GM18499 (cell line): ENCODE measurements around the gene SLC22A17.
"Not testable (repeated sequence)": the region's sequence is repeated elsewhere in the genome, so short reads cannot be mapped to it uniquely, and the experiment has no call there.

Experiments
- ATAC-seq: cut with Tn5 transposase; IDR thresholded peaks from one replicate; pipeline ENCODE4 v1.9.1; 2021; ENCODE audit warnings: moderate number of reproducible peaks; ENCODE audit not compliant: insufficient read depth, unreplicated experiment

Gene SLC22A17

DNA sequence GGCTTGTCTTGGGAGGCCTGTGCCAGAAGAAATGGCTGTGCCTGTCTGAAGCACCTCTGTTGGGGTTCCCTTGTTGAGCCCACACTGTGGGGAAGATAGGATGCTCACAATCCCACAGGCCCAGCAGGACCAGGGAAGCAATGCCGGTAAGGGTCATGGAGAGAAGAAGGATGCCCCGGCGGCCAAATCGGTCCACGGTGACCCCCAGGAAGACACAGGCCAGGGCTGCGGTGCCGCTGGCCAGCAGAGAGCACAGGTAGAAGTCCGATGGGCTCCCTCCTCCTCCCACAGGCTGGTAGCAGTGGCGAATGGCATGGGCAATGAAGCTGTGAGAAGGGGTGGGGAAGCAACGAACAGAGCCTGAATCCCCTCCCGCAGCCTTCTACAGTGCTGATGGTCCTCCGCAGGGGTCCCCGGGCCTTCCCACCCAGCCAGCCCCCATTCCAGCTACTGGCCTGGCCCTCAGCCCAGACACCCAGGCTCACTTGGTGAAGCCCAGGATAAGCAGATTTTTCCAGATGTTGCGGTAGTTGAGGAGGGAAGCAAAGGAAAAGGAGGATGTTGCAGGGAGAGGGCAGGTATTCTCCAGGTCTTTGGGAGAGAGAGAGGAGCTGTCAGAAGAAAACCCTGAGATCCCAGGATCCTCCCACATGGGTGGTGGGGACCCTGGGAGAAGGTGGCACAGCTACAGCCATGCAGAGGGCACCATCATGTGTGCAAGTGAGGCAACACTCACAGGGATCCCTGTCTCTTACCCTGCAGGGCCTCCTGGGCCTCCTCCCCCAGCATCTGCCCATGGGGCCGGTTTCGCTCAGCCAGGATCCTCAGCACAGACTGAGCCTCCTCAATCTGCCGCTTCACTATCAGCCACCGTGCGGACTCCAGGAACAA is 5.0 kb downstream of the SLC22A17 start:
- ATAC-seq = no peak

DNA sequence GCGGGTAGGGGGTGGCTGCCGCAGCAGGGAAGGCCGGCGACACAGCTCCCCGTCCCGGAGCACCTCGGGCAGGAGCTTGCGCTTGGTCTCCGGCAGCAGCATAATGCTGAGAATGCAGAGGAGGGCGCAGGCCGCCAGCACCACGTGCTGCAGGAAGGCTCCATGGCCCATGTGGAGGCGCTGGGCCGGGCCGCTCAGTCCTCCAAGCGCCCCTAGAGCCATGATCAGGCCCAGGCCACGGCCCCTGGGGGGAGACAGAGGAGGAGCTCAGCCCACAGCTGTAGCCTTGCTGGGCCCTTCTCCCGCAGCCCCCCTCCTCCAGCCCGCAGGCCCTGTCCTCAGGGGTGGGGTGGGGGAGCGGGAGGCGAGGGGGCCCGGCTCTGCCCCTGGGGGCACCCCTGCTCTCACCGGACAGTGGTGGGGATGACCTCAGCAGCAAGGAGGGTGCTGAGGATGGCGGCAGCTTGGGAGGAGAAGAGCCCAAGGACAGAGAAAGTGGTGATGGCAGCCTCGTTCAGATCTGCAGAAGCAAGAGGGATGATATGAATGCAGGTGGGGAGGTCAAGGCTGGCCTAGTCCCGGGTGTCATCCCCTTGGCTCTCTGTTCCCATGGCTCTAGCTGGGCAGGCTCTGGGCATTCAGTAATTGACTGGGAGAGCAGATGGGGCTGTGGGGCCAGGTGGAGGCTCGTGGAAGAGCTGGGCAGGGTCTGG is 5.8 kb downstream of the SLC22A17 start:
- ATAC-seq = no peak

DNA sequence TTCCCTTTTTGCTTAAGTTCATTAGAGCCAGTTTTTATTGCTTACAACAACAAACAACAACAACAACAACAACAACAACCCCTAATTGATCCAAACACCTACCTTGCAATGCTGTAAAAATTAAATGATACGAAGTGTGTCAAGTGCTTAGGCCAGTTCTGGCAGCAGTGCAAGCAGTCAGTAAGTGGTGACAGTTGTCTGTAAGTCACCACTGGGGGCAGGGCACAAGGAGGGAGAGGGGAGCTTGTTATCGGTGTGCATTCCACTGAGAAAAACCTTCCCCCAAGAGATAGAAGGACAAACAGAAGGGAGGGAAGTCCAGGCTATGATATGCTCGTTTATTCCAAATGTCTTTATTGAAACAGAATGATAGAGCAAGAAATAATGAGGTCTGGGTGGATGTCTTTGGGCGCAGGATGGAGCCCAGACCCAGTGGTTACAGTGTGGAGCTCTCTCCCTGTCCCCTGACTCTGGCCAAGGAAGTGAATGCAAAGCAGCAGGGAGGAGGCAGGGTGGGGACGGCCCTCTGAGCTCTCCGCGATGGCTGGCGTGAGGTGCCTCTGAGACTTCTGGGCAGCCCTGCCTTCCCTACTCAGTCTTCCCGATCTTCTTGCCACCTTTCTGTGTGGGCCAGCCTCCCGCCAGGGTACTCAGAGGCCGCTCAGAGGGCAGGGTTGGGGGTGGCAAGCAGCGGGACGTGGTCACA is 6.5 kb downstream of the SLC22A17 start:
- no peak for ATAC-seq

DNA sequence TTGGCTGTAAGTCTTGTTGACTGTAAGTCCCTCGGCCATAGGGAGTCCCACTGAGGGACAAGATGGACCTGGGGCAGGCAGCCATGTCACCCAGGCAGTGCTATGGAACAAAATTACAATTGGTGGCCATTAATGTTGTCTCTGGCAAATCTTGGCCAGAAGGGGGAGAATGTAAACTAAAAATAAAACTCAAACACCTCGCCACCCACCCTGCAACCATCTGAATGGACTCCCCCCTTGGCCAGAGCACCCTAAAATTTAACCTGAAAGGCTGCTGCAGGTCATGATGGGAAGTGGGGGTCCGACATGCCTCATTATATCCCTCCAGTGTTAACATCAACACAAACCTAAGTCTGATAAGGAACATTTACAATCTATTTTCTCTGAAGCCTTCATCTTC is 8.2 kb downstream of the SLC22A17 start:
- ATAC-seq = no peak

DNA sequence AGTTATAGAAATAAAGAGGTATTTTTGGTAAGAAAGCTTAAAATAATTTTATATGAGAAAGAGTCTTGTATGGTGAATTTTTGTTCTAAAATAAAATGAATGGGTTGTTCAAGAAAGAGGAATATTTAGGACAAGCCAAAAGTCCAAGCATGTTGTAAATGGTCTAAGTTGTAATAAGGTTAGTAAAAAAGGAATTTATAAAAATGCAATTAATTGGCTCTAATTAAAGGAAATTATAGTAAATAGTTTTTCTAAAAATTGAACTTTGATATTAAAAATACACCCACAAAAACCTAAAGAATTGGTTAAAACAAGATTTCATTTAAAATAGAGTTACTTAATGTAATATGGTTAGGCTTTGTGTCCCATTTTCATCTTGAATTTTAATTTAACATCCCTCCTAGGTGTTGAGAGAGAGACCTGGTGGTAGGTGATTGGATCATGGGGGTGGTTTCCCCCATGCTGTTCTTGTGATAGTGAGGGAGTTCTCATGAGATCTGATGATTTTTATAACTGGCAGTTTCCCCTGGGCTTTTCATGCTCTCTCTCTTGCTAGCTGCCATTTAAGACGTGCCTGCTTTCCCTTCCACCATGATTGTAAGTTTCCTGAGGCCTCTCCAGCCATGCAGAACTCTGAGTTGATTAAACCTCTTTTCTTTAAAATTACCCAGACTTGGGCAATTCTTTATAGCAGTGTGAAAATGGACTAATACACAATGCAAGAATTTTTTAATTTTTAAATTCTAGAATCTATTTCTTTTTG is 13.0 kb downstream of the SLC22A17 start:
- ATAC-seq = no peak

DNA sequence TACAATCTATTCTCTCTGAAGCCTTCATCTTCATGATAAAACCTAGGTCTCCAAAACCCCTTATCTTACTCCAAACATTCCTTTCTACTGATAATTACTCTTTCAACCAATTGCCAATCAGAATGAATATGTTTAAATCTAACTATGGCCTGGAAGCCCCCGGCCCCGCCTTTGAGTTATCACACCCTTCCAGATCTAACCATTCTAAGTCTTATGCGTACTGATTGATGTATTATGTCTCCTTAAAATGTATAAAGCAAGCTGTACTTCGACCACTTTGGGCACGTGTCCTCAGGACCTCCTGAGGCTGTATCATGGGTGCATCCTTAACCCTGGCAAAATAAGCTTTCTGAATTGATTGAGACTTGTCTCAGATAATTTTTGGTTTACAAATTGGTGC is 17.1 kb downstream of the SLC22A17 start:
- no peak for ATAC-seq

DNA sequence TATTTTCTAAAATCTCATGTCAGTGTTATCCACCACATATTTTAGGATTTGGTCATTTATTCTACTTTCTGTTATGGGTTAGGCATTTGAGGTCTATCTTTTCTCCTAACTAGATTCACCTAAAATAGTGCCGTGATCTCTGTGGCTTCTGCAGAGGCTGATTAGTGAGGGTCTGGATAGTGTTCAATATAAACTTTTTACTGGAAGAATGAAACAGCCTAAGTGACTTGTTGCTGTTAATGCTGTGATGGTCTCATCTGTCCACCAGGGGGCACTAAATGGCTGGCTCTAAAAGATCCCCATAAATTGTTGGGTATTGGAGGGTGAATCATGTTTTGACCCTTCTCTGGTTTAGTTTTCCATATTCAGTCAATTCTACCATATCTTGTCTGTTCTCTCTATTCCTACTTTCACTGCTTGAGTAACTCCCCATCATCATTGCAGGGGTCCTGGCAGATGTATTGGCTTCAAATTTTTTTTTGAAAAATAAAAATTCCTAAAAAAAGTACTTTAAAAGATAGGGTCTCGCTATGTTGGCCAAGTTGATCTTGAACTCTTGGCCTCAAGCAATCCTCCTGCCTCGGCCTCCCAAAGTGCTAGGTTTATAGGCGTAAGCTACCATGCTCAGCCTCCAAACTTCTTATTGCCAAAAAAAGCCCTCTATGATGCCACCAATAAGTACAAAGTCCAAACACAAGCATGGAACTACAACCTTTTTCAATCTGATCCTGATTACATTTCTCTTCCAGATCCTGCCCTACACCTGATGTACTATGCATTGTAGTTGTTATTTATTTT is 24.5 kb downstream of the SLC22A17 start:
- no peak for ATAC-seq

DNA sequence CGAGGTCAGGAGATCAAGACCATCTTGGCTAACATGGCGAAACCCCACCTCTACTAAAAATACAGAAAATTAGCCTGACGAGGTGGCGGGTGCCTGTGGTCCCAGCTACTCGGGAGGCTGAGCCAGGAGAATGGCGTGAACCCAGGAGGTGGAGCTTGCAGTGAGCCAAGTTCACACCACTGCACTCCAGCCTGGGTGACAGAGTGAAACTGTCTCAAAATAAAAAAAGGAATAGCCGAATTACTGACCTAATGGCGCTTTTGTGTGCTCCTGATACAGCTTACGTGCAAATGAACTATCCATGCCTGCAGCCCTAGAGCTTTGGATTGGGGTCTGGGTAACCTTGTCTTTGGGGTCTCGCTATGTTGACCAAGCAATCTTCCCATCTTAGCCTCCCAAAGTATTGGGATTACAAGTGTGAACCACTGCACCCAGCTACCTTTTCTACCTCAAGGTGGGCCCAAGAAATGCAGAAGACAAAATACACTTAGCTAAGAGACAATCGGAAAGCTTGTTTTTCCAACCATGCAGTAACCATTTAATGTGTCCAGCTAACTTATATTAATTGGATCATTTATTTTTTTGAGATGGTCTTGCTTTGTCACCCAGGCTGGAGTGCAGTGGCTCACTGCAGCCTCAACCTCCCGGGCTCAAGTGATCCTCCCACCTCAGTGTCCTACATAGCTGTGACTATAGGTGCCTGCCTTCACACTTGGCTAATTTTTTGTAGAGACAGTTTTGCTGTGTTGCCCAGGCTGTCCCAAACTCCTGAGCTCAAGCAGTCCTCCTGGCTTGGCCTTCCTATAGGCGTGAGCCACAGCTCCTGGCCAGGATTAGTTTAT is 26.0 kb downstream of the SLC22A17 start:
- no peak for ATAC-seq

DNA sequence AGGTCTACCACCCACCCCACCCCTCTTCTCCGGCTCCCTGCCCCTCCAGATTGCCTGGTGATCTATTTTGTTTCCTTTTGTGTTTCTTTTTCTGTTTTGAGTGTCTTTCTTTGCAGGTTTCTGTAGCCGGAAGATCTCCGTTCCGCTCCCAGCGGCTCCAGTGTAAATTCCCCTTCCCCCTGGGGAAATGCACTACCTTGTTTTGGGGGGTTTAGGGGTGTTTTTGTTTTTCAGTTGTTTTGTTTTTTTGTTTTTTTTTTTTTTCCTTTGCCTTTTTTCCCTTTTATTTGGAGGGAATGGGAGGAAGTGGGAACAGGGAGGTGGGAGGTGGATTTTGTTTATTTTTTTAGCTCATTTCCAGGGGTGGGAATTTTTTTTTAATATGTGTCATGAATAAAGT is 26.9 kb downstream of the SLC22A17 start:
- ATAC-seq = not testable (repeated sequence)

DNA sequence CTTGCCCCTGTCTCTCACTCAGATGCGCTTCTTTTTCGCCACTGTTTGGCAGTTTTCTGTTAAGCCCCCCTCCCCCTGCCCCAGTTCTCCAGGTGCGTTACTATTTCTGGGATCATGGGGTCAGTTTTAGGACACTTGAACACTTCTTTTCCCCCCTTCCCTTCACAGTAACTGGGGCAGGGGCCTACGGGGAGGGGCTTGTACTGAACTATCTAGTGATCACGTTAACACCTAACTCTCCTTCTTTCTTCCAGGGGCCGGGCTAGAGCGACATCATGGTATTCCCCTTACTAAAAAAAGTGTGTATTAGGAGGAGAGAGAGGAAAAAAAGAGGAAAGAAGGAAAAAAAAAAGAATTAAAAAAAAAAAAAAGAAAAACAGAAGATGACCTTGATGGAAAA is 27.7 kb downstream of the SLC22A17 start:
- no peak for ATAC-seq

DNA sequence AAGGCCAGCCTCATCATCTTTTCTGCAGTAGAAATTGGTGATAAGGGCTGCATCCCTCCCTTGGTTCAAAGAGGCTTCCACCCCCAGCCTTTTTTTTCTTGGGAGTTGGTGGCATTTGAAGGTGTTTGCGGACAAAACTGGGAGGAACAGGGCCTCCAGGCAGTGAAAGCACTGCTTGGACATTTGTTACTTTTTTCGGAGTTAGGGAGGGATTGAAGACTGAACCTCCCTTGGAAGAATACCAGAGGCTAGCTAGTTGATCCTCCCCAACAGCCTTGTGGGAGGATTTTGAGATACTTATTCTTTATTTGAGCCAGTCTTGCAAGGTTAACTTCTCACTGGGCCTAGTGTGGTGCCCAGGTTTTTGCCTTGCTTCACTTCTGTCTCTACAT is 28.2 kb downstream of the SLC22A17 start:
- ATAC-seq = no peak

DNA sequence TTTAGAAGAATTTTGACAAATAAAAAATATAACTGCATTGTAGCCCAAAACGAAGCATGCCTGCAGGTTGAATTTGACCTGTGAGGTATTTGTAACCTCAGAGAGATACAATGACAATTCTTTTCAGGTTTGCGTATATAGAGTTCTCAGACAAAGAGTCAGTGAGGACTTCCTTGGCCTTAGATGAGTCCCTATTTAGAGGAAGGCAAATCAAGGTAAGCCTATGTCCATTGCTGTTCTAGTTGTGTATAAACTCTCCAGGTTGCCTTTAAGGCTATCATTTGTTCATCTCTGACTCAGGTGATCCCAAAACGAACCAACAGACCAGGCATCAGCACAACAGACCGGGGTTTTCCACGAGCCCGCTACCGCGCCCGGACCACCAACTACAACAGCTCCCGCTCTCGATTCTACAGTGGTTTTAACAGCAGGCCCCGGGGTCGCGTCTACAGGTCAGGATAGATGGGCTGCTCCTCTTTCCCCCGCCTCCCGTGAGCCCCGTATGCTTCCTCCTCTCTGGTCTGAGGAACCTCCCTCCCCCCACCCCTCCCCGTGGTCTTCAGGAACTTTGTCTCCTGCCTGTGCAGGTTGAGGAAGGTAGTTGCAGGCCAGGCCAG is 28.7 kb downstream of the SLC22A17 start:
- no peak for ATAC-seq

DNA sequence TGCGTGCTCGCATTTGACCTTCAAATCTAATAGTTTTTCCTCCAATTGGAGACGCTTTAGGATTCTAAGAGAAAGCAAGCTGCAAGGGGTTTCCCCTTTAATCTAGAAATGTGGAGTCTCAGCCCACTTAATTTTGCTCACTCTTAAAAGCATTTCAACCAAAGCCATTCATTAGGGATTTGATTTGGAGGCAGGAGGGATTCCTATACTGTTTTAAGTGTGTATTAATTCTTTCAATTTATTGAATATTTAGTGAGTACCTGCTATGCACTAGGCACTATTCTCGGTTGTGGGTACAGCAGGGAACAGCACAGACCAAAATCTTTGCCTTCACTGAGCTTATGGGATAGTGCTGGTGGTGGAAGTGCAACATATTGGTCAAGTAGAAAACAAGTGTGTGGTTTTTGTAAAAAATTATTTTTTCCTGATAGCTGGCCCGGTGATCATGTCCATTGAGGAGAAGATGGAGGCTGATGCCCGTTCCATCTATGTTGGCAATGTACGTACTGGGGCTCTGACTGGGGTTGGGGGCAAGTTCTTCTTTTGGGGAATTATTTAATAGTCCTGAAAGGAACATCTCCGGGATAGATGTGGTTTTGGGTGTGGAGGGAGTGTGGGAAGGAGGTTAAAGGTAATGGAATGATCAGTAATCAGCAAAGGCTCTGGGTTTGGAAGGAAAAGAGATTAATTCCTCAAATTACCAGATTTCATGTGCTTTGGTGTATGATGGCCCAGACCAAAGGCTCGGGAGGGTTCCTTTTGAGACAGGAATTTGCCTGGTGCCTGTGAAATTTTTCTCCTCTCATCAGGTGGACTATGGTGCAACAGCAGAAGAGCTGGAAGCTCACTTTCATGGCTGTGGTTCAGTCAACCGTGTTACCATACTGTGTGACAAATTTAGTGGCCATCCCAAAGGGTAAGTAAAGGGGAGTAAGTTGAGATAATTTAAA is 29.8 kb downstream of the SLC22A17 start:
- ATAC-seq = no peak

DNA sequence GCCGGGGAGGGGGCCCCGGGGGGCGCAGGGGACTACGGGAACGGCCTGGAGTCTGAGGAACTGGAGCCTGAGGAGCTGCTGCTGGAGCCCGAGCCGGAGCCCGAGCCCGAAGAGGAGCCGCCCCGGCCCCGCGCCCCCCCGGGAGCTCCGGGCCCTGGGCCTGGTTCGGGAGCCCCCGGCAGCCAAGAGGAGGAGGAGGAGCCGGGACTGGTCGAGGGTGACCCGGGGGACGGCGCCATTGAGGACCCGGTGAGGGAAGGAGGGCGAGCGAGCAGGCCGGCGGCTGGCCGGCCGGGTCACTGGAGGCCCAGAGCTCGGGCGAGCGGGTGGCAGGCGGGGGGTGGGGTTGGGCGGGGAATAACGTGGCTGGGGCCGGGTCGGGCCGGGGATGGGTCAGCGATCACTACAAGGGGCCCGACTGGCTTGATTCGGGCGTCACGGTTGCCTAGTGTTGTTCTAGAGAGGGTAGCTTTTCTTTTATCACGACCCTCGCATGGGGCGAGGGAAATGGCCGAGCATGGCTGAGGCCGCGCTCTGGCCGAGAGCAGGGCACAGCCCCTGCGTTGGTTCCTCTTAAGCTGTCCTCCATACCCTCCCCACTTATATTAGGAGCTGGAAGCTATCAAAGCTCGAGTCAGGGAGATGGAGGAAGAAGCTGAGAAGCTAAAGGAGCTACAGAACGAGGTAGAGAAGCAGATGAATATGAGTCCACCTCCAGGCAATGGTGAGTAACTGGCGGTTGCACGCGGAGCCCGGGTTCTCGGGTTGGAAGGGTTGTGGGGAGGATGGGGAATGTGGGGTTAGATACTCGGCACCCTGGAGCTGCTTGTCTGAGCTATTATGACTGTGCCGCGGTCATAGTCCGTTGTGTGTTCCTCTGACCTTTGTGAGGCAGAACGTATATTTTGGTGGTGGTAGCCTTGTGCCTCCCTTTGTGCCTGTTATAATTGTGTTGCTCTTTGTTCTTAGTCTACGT is 30.8 kb downstream of the SLC22A17 start:
- no peak for ATAC-seq

DNA sequence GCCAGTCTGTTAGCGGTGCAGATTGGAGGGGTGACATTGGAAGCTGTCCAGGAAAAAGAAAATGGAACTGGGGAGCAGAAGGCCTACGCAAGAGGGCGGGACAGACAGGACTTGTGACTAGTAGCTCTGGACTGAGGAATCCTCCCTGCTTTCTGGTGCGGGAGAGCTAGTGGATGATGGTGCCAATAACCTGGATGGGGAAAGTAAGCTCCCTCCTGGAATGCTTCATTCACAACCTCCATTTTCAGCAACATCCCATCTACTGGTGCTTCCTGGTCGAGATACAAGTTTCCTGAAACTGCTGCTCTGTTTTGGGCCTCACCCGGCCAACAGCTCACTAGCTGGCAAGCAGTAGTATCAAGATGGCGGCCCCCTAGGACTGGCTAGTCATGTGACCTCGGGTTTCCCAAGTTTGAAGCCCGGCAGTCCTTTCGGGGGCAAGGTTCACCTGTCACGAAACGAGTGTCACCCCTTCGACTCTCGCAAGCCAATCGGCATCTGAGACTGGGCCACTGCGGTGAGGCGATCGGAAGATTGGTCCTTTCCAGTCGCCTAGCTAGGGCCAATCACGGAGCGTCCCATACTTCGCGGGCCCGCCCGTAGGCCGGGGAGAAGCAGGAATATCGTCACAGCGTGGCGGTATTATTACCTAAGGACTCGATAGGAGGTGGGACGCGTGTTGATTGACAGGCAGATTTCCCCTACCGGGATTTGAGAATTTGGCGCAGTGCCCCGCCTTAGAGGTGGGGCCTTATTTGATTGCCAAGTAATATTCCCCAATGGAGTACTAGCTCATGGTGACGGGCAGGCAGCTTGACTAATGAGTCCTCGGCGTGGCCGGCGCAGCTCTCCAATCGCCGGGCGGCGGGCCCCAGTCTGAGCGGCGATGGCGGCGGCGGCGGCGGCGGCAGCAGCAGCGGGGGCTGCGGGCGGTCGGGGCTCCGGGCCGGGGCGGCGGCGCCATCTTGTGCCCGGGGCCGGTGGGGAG is 31.8 kb downstream of the SLC22A17 start, which contains the start of gene PABPN1:
PABPN1 (plus strand) TSS at position 874 of the 988 bp plus-strand sequence; CDS start at position 887, 13 bp downstream.
- ATAC-seq = peak; percentile 87
